Tibial nerve (tissue), 4 donors: ENCODE data around the gene ECSIT. TPM values are rescaled to one million over a fixed set of nuclear protein-coding genes. Genes with fewer than 3 reads are reported as not detected.

ENCODE experiments used
- DNase-seq, 2 donors: peaks; one replicate each; pipeline ENCODE4 v3.0.0-alpha.2; 2019; ENCODE audit warnings: low spot score in 2 of 2
- H3K27ac ChIP-seq, 4 donors: fragments of 200-600 bp; sonication (generic) in 3 of 4; one replicate each; pipeline ENCODE4 v1.5.1; 2017 to 2019; ENCODE audit warnings: mild to moderate bottlenecking in 1 of 4
- H3K27me3 ChIP-seq, 2 donors: fragments of 200-600 bp; sonication (generic) in 1 of 2; one replicate each; pipeline versions ENCODE4 v1.5.1 to v1.6.0; 2017 to 2019
- H3K36me3 ChIP-seq, 3 donors: fragments of 200-600 bp; sonication (generic); one replicate each; pipeline ENCODE4 v1.5.1; 2018 to 2019
- H3K4me1 ChIP-seq, 4 donors: fragments of 200-600 bp; sonication (generic) in 3 of 4; one replicate each; pipeline ENCODE4 v1.5.1; 2017 to 2019
- H3K4me3 ChIP-seq, 4 donors: fragments of 200-600 bp; sonication (generic) in 3 of 4; one replicate each; pipeline ENCODE4 v1.5.1; 2017 to 2019; ENCODE audit warnings: mild to moderate bottlenecking in 1 of 4, moderate library complexity in 1 of 4
- H3K9me3 ChIP-seq, 4 donors: fragments of 200-600 bp; sonication (generic) in 3 of 4; one replicate each; pipeline ENCODE4 v1.5.1; 2017 to 2019
- CTCF ChIP-seq, 5 experiments: fragments of 200-600 bp in 3 of 5; fragments of 450-650 bp in 2 of 5; sonication (generic) in 3 of 5; IDR thresholded peaks; one replicate each; pipeline ENCODE4 v1.5.1; 2016 to 2019; ENCODE audit warnings: antibody characterized with exemption in 5 of 5, mild to moderate bottlenecking in 3 of 5, moderate library complexity in 2 of 5
- EP300 ChIP-seq, 2 donors: sonication (generic); formaldehyde crosslinking; IDR thresholded peaks; one replicate each; pipeline ENCODE4 v1.6.1; 2017; ENCODE audit warnings: antibody characterized with exemption in 2 of 2, mild to moderate bottlenecking in 1 of 2
- POLR2A ChIP-seq, 2 donors: fragments of 450-650 bp; IDR thresholded peaks; one replicate each; pipeline ENCODE4 v1.6.1; 2017; ENCODE audit warnings: antibody characterized with exemption in 2 of 2, mild to moderate bottlenecking in 2 of 2, moderate library complexity in 2 of 2
- WGBS, 2 donors: methylation state at CpG; one replicate each; pipeline ENCODE4 v1.1.5; 2018; 5-methylcytosine and 5-hydroxymethylcytosine counted together
- small RNA-seq: library from RNA; depleted of rRNA; stranded (forward); fragments of <200 nt; gene quantifications from one replicate; pipeline ENCODE3, GENCODE V24; 2016
- total RNA-seq, 4 donors: library from RNA; depleted of rRNA; stranded (reverse); fragments of >200 nt; gene quantifications; one replicate each; pipeline ENCODE4 v1.1.0, GENCODE V29; 2016

The ECSIT gene
- total RNA-seq, 4 donors from 2014 or later: 45.2 to 81.6 (median 58.4) TPM

- H3K36me3 ChIP-seq: no peaks in the 10 kb centered on the region
- DNase-seq: no peak
- H3K27me3 ChIP-seq: peaks cover 0 to 25% of the 10 kb centered on the region in 2 donors
- H3K4me1 ChIP-seq: peaks cover 0 to 8% (median 0%) of the 10 kb centered on the region in 4 donors
- 8 to 23% methylated on average over 3 to 10 of the region's 18 CpGs for WGBS, 2 donors
- no peak overlapping the region for H3K4me3 ChIP-seq
- H3K27ac ChIP-seq: no peak overlapping the region
- TF ChIP-seq CTCF (IDR thresholded peaks at IDR 0.05): no peak
- TF ChIP-seq POLR2A (IDR thresholded peaks at IDR 0.05): no peak
- no peak for TF ChIP-seq EP300 (IDR thresholded peaks at IDR 0.05)
- H3K9me3 ChIP-seq: no peaks in the 10 kb centered on the region
These were observed 71.8 kb downstream of the ECSIT start for GRCh38 chr19:11457115-11457514.

GRCh38 chr19:11456659-11457058, 72.3 kb downstream of the ECSIT start:
- Histone ChIP-seq H3K36me3 (no peaks in the 10 kb centered on the region), H3K27me3 (peaks cover 0 to 27% of the 10 kb centered on the region in 2 donors), H3K9me3 (no peaks in the 10 kb centered on the region), H3K4me3 (no peak overlapping the region), H3K27ac (no peak overlapping the region), H3K4me1 (peaks cover 0 to 13% (median under 1%) of the 10 kb centered on the region in 4 donors)
- no peak for DNase-seq
- WGBS, 2 donors: 82 to 90% methylated on average over 7 of the region's 7 CpGs
- TF ChIP-seq EP300 (IDR thresholded peaks at IDR 0.05): no peak
- TF ChIP-seq POLR2A (IDR thresholded peaks at IDR 0.05): no peak
- no peak for TF ChIP-seq CTCF (IDR thresholded peaks at IDR 0.05)

Small RNA genes lying within 50 kb of the gene (small RNA-seq; reads per million reads assigned to genes)
- gene MIR7974 (not detected), gene RN7SL833P (not detected)

Other genes starting within 250 kb of the ECSIT start
- not detected for gene TSPAN16, start 233.0 kb downstream of the ECSIT start, total RNA-seq
- 10 to 100 TPM; 12.9 to 20.8 (median 17.9) TPM for gene RAB3D, start 189.5 kb downstream of the ECSIT start, total RNA-seq
- gene TMEM205, start 182.9 kb downstream of the ECSIT start, total RNA-seq: 100 to 1,000 TPM; 145 to 238 (median 189) TPM
- 10 to 100 TPM; 23.2 to 33.7 (median 30.8) TPM for gene CCDC159, start 182.6 kb downstream of the ECSIT start, total RNA-seq
- gene PLPPR2, start 173.7 kb downstream of the ECSIT start, total RNA-seq: 10 to 100 TPM; 20.1 to 82.2 (median 33.8) TPM
- 1 to 10 TPM; 2.3 to 5.7 (median 2.8) TPM for gene SWSAP1, start 154.5 kb downstream of the ECSIT start, total RNA-seq
- 10 to 100 TPM in 1 of 4 donors, 1 to 10 TPM in 3; 3.5 to 10.0 (median 7.5) TPM for gene EPOR, start 144.8 kb downstream of the ECSIT start, total RNA-seq
- 10 to 100 TPM in 2 of 4 donors, 1 to 10 TPM in 2; 5.7 to 17.9 (median 11.0) TPM for gene RGL3, start 109.8 kb downstream of the ECSIT start, total RNA-seq
- 1 to 10 TPM in 1 of 4 donors, under 1 TPM in 1, not detected in 2; 0.42 to 1.3 TPM for gene ODAD3, start 94.0 kb downstream of the ECSIT start, total RNA-seq
- 100 to 1,000 TPM in 1 of 4 donors, 10 to 100 TPM in 3; 94.0 to 101 (median 97.4) TPM for gene PRKCSH, start 93.5 kb downstream of the ECSIT start, total RNA-seq
- gene ELAVL3, start 48.1 kb downstream of the ECSIT start, total RNA-seq: not detected
- gene ZNF653, start 23.3 kb downstream of the ECSIT start, total RNA-seq: 10 to 100 TPM in 2 of 4 donors, 1 to 10 TPM in 2; 7.2 to 22.9 (median 11.7) TPM
- gene CNN1, start 9.7 kb upstream of the ECSIT start, total RNA-seq: 10 to 100 TPM; 21.3 to 43.3 (median 27.3) TPM
- 10 to 100 TPM; 26.8 to 34.1 (median 28.9) TPM for gene ELOF1, start 30.1 kb upstream of the ECSIT start, total RNA-seq
- 10 to 100 TPM in 3 of 4 donors, 1 to 10 TPM in 1; 4.8 to 12.6 (median 10.7) TPM for gene ACP5, start 48.5 kb upstream of the ECSIT start, total RNA-seq
- 10 to 100 TPM in 3 of 4 donors, 1 to 10 TPM in 1; 9.0 to 30.8 (median 12.2) TPM for gene ZNF627, start 68.3 kb upstream of the ECSIT start, total RNA-seq
- gene ZNF823, start 209.8 kb upstream of the ECSIT start, total RNA-seq: 10 to 100 TPM in 2 of 4 donors, 1 to 10 TPM in 2; 8.1 to 16.5 (median 10.0) TPM
- gene ZNF441, start 237.9 kb upstream of the ECSIT start, total RNA-seq: 10 to 100 TPM; 13.8 to 18.1 (median 15.8) TPM